Loucy (cell line): ENCODE data around the gene TNNT2.

Experiments used
- H2AFZ ChIP-seq: fragments of 200-600 bp; sonication (generic); 2 replicates; pipeline ENCODE4 v1.6.0; 2016; ENCODE audit warnings: antibody characterized with exemption, mild to moderate bottlenecking, low read length, moderate library complexity
- H3F3A ChIP-seq: fragments of 200-600 bp; 2 replicates; pipeline ENCODE4 v1.6.0; 2016; ENCODE audit warnings: antibody characterized with exemption, low read depth, mild to moderate bottlenecking
- H3K27me3 ChIP-seq: fragments of 200-600 bp; sonication (generic); 2 replicates; pipeline ENCODE4 v1.6.1; 2014; ENCODE audit warnings: low read length, mild to moderate bottlenecking; ENCODE audit not compliant: insufficient read depth, poor library complexity, severe bottlenecking
- H3K36me3 ChIP-seq: fragments of 200-600 bp; sonication (generic); 2 replicates; pipeline ENCODE4 v1.6.1; 2016; ENCODE audit warnings: low read length; ENCODE audit not compliant: insufficient read depth
- H3K4me1 ChIP-seq: fragments of 200-600 bp; sonication (generic); 2 replicates; pipeline ENCODE4 v1.5.1; 2014; ENCODE audit warnings: low read length, mild to moderate bottlenecking; ENCODE audit not compliant: insufficient read depth, poor library complexity, severe bottlenecking
- H3K4me2 ChIP-seq: fragments of 200-600 bp; sonication (generic); 2 replicates; pipeline ENCODE4 v1.6.0; 2014; ENCODE audit warnings: antibody characterized with exemption, low read length, low read depth, mild to moderate bottlenecking; ENCODE audit not compliant: poor library complexity, severe bottlenecking
- H3K4me3 ChIP-seq: fragments of 200-600 bp; sonication (generic); 2 replicates; pipeline ENCODE4 v1.5.1; 2014; ENCODE audit warnings: low read length, mild to moderate bottlenecking, mixed read lengths; ENCODE audit not compliant: poor library complexity, severe bottlenecking
- H3K79me2 ChIP-seq: fragments of 200-600 bp; sonication (generic); 2 replicates; pipeline ENCODE4 v1.6.1; 2014; ENCODE audit warnings: low read length; ENCODE audit not compliant: insufficient read depth
- H3K9ac ChIP-seq: fragments of 200-600 bp; sonication (generic); 2 replicates; pipeline ENCODE4 v1.6.0; 2014; ENCODE audit warnings: mild to moderate bottlenecking, low read depth, low read length, moderate library complexity; ENCODE audit not compliant: poor library complexity, severe bottlenecking
- H3K9me2 ChIP-seq: fragments of 200-600 bp; sonication (generic); replicated peaks from 2 replicates; pipeline ENCODE4 v1.6.1; 2016; ENCODE audit warnings: low read depth, low read length, mixed read lengths
- H3K9me3 ChIP-seq: fragments of 200-600 bp; sonication (generic); 2 replicates; pipeline ENCODE4 v1.6.1; 2014; ENCODE audit warnings: mild to moderate bottlenecking, antibody characterized with exemption, low read length, low read depth; ENCODE audit not compliant: insufficient read depth
- H4K20me1 ChIP-seq: fragments of 200-600 bp; sonication (generic); 2 replicates; pipeline ENCODE4 v1.6.0; 2014; ENCODE audit warnings: antibody characterized with exemption, low read length, mild to moderate bottlenecking; ENCODE audit not compliant: insufficient read depth, poor library complexity, severe bottlenecking
- EZH2phosphoT487 ChIP-seq: fragments of 200-600 bp; IDR thresholded peaks from 2 replicates; pipeline ENCODE4 v1.6.1; 2018; ENCODE audit warnings: antibody characterized with exemption, mild to moderate bottlenecking, moderate library complexity, borderline replicate concordance
- TF ChIP-seq, protein P1 (sequence below): fragments of 200-600 bp; sonication (generic); conservative IDR thresholded peaks from 2 replicates; pipeline ENCODE4 v1.5.1; 2014; ENCODE audit warnings: mild to moderate bottlenecking, antibody characterized with exemption, low read length

TNNT2 gene

GRCh38 chr1:201421041-201421440 is 43.6 kb upstream of the TNNT2 start:
- no peaks in the 10 kb centered on the region for H3K27me3 ChIP-seq
- H3K4me3 ChIP-seq, result no peak overlapping the region
- H3K9ac ChIP-seq, result no peak overlapping the region
- H3K9me2 ChIP-seq, result no peaks in the 10 kb centered on the region
- TF ChIP-seq, protein P1, sequence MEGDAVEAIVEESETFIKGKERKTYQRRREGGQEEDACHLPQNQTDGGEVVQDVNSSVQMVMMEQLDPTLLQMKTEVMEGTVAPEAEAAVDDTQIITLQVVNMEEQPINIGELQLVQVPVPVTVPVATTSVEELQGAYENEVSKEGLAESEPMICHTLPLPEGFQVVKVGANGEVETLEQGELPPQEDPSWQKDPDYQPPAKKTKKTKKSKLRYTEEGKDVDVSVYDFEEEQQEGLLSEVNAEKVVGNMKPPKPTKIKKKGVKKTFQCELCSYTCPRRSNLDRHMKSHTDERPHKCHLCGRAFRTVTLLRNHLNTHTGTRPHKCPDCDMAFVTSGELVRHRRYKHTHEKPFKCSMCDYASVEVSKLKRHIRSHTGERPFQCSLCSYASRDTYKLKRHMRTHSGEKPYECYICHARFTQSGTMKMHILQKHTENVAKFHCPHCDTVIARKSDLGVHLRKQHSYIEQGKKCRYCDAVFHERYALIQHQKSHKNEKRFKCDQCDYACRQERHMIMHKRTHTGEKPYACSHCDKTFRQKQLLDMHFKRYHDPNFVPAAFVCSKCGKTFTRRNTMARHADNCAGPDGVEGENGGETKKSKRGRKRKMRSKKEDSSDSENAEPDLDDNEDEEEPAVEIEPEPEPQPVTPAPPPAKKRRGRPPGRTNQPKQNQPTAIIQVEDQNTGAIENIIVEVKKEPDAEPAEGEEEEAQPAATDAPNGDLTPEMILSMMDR, result no peak
- TF ChIP-seq EZH2phosphoT487, result no peak
- H3K4me2 ChIP-seq, result no peak overlapping the region
- no peaks in the 10 kb centered on the region for H3F3A ChIP-seq
- H3K9me3 ChIP-seq, result no peaks in the 10 kb centered on the region
- H3K36me3 ChIP-seq, result no peaks in the 10 kb centered on the region
- H2AFZ ChIP-seq, result no peak overlapping the region
- no peaks in the 10 kb centered on the region for H3K79me2 ChIP-seq
- no peaks in the 10 kb centered on the region for H3K4me1 ChIP-seq
- no peaks in the 10 kb centered on the region for H4K20me1 ChIP-seq

GRCh38 chr1:201420608-201421002 is 43.1 kb upstream of the TNNT2 start:
- Histone ChIP-seq H3K9ac (no peak overlapping the region), H3K9me3 (no peaks in the 10 kb centered on the region), H3K36me3 (no peaks in the 10 kb centered on the region), H3F3A (no peaks in the 10 kb centered on the region), H3K9me2 (no peaks in the 10 kb centered on the region), H3K79me2 (no peaks in the 10 kb centered on the region), H3K4me3 (no peak overlapping the region), H3K4me2 (no peak overlapping the region), H2AFZ (no peak overlapping the region), H3K4me1 (no peaks in the 10 kb centered on the region), H3K27me3 (no peaks in the 10 kb centered on the region), H4K20me1 (no peaks in the 10 kb centered on the region)
- no peak for TF ChIP-seq EZH2phosphoT487
- TF ChIP-seq, protein P1, result no peak

- no peaks in the 10 kb centered on the region for H3K27me3 ChIP-seq
- no peak overlapping the region for H2AFZ ChIP-seq
- H3K4me2 ChIP-seq, result no peak overlapping the region
- H4K20me1 ChIP-seq, result no peaks in the 10 kb centered on the region
- H3K4me3 ChIP-seq, result no peak overlapping the region
- no peaks in the 10 kb centered on the region for H3K36me3 ChIP-seq
- H3K9me3 ChIP-seq, result no peaks in the 10 kb centered on the region
- H3K9ac ChIP-seq, result no peak overlapping the region
- no peaks in the 10 kb centered on the region for H3F3A ChIP-seq
- H3K4me1 ChIP-seq, result no peaks in the 10 kb centered on the region
- TF ChIP-seq, protein P1, result no peak
- TF ChIP-seq EZH2phosphoT487, result no peak
- no peaks in the 10 kb centered on the region for H3K79me2 ChIP-seq
- H3K9me2 ChIP-seq, result no peaks in the 10 kb centered on the region
These were observed 42.5 kb upstream of the TNNT2 start for GRCh38 chr1:201419746-201420607.
